NB4 (cell line): Measurements from ENCODE around the gene BMPR1A.

Source experiments
- DNase-seq: peaks from one replicate; pipeline ENCODE4 v3.0.0; 2010; ENCODE audit warnings: low read depth
- H3K4me3 ChIP-seq: one replicate; pipeline ENCODE4 v1.5.1; 2011; ENCODE audit warnings: mild to moderate bottlenecking, low read depth, low read length, moderate library complexity
- MYC ChIP-seq: IDR thresholded peaks from 2 replicates; pipeline ENCODE4 v1.6.1; 2011; ENCODE audit warnings: low read depth, low read length
- POLR2A ChIP-seq: IDR thresholded peaks from 2 replicates; pipeline ENCODE4 v1.6.1; 2011; ENCODE audit warnings: mild to moderate bottlenecking; ENCODE audit not compliant: insufficient read length; ENCODE audit errors: extremely low read depth
- TF ChIP-seq, protein P1 (sequence below): IDR thresholded peaks from 2 replicates; pipeline ENCODE4 v1.6.1; 2011; ENCODE audit warnings: low read depth, low read length
- TF ChIP-seq, protein P2 (sequence below): IDR thresholded peaks from one replicate; pipeline ENCODE4 v1.5.1; 2012; ENCODE audit warnings: low read depth, low read length

BMPR1A gene

DNA sequence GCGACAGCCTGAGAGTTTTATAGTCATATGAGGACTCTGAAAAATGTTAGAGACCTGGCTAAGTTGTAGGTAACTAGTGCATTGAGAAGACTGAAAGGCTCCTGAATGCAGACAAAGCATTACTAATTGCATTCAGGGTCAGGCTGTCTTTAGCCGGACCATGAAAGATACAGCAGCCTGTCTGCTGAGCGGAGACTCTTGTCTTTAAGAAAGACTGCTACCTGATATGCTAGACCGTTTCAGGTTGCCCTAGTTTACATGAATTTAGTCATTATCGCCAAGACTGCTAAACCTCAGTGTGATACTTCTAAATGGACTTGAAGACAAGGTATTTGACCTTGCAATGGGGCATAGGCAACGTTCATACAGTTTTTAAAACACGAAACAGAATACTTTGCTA lies 81.2 kb downstream of the BMPR1A start:
- no peak for DNase-seq
- H3K4me3 ChIP-seq, result no peak overlapping the region
- TF ChIP-seq POLR2A (no peak), MYC (no peak)
- TF ChIP-seq, protein P1, sequence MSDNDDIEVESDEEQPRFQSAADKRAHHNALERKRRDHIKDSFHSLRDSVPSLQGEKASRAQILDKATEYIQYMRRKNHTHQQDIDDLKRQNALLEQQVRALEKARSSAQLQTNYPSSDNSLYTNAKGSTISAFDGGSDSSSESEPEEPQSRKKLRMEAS, result no peak
- TF ChIP-seq, protein P2, sequence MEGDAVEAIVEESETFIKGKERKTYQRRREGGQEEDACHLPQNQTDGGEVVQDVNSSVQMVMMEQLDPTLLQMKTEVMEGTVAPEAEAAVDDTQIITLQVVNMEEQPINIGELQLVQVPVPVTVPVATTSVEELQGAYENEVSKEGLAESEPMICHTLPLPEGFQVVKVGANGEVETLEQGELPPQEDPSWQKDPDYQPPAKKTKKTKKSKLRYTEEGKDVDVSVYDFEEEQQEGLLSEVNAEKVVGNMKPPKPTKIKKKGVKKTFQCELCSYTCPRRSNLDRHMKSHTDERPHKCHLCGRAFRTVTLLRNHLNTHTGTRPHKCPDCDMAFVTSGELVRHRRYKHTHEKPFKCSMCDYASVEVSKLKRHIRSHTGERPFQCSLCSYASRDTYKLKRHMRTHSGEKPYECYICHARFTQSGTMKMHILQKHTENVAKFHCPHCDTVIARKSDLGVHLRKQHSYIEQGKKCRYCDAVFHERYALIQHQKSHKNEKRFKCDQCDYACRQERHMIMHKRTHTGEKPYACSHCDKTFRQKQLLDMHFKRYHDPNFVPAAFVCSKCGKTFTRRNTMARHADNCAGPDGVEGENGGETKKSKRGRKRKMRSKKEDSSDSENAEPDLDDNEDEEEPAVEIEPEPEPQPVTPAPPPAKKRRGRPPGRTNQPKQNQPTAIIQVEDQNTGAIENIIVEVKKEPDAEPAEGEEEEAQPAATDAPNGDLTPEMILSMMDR, result no peak

DNA sequence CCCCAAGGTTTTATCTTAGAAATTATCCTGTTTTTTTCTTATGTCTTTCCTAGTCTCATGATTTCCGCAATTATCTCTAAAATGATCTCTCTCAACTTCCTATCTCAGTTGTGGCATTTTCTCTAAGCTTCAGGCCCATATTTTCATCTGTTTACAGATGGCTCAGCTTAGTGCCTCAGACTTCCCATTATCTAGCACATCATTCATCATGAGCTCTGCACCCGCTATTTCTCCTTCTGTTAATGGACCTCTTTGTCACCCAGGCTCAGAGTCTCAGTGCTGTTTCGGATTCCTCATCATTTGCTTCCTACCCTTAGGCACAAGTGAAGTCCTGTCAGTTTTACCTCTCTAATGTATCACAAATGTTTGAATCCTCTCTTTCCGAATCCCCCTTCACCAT lies 84.1 kb downstream of the BMPR1A start:
- no peak for TF ChIP-seq MYC
- TF ChIP-seq, protein P1, result no peak
- TF ChIP-seq POLR2A, result no peak
- TF ChIP-seq, protein P2, result no peak
- DNase-seq, result no peak

DNA sequence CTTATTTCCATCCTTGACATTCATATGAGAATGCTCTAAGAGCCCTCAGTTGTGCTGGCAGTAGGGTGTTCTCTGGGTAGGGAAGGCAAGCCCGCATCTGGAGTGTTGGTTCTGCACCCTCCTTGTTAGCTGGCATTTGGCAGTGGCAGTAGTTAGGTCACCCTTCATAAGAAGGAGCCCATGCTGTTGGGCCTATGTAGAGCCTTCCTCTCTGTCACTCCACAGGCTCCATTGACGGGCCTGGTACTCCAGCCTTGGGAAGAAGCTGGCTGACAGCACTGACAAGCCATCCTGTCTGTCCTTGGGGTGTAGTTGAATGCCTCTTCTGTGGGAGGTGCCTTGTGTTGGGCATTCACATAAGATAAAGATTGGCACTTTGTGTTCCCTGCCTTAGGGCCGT lies 89.7 kb downstream of the BMPR1A start:
- H3K4me3 ChIP-seq, result no peak overlapping the region
- TF ChIP-seq POLR2A (no peak), MYC (no peak)
- DNase-seq, result no peak

More for the DNA sequence above, 84.1 kb downstream of the BMPR1A start:
- no peak overlapping the region for H3K4me3 ChIP-seq

DNA sequence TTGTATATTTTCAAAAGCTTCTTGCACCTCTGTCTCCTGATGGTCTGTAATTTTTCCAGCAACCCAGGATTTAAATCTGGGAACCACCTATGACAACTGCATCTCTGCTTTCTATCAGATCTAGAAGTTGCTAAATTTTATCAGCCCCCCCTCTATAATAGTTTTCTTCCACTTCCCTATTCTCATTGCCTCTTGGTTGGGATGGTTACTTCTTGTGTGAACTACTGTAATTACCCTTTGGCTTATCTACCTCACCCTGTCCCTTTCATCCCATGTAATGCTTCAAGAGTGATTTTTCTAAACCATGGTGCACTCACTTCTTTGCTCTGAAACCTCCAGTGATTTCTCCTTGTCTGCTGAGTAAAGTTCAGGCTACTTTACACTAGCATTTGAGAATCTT lies 92.3 kb downstream of the BMPR1A start:
- TF ChIP-seq MYC, result no peak
- TF ChIP-seq, protein P2, result no peak
- TF ChIP-seq POLR2A, result no peak
- TF ChIP-seq, protein P1, result no peak
- DNase-seq, result no peak
- H3K4me3 ChIP-seq, result no peak overlapping the region

DNA sequence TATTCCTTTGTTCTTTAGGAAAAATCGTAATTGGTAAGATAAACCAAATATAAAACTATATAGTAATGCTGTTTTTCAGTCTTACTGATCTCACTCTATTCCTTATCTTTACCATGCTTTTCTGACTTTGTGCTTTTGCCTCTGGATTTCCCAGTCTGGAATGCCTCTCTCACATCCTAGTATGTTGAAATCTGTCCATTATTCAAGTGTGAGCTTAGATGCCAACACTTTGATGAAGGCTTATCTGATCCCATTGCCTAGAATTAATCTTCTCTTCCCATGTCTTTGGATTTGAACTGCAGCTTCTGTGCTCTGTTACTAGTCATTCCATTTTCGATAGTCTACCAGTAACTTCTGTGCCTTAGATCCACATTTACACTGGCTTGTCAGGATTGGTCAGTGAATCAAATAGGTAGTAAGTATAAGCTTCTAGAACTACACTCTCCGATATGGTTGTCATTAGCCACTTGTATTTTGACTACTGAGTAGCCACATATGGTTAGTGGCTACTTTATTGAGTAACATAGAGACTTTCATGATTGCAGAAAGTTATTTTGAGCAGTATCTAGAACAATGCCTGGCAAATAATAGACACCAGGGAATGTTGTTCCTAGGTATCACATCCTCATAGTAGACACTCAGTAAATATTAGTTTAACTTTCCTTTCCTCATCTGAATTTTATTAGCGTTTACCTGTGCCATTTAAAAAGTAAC lies 92.9 kb downstream of the BMPR1A start:
- no peak overlapping the region for H3K4me3 ChIP-seq
- TF ChIP-seq, protein P2, result no peak
- TF ChIP-seq POLR2A (no peak), MYC (no peak)
- TF ChIP-seq, protein P1, result no peak
- DNase-seq, result no peak

DNA sequence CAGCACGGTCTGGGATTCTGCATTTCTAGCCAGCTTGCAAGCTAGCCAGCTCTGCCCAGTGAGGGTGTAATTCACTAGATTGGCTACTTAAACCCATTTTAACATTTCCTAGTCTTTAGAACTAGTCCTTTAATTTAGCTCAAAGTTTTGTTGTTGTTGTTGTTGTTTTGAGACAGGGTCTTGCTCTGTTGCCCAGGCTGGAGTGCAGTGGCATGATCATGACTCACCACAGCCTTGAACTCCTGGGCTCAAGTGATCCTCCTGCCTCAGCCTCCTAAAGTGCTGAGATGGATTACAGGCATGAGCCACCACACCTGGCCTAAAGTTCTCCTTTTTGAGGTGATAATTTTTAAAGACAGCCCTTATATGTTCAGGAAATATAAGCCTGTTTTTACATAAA lies 94.1 kb downstream of the BMPR1A start:
- DNase-seq, result no peak
- TF ChIP-seq, protein P2, result no peak
- TF ChIP-seq, protein P1, result no peak
- TF ChIP-seq MYC, result no peak
- no peak for TF ChIP-seq POLR2A
- H3K4me3 ChIP-seq, result no peak overlapping the region
